Hepatic stellate cell (primary cell): ENCODE measurements around the gene NFIB.

Source experiments
- DNase-seq: peaks from one replicate; pipeline ENCODE4 v3.0.0; 2011; ENCODE audit warnings: low spot score

The NFIB gene

DNA sequence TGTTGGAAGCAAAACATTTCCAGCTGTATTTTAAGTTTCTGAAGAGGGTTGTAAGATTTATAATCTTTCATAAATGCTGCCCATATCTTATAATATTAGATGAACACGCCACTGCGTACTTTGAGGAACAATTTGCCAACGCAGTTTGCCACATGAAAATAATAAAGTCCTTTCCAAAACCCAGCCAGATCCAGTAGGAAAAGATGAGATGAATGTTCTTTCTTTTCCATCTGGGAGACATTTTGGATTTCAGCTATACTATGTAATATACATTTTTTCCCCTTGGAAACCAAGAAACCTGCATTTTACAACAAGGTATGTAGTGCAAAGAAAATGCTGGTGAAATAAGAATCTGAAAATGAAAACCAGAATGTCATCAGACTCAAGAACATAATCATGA lies 125.4 kb downstream of the NFIB start:
- DNase-seq: no peak

- no peak for DNase-seq
Observed at GRCh38 chr9:14188011-14188410, 125.9 kb downstream of the NFIB start.

- DNase-seq: no peak
Observed at GRCh38 chr9:14186096-14186495, 127.8 kb downstream of the NFIB start.

GRCh38 chr9:14185016-14185415 lies 128.9 kb downstream of the NFIB start:
- no peak for DNase-seq

- no peak for DNase-seq
Observed at GRCh38 chr9:14183001-14183400, 130.9 kb downstream of the NFIB start.

GRCh38 chr9:14180960-14181537 lies 132.9 kb downstream of the NFIB start:
- no peak for DNase-seq

GRCh38 chr9:14180093-14180959 lies 133.6 kb downstream of the NFIB start:
- DNase-seq: no peak

DNA sequence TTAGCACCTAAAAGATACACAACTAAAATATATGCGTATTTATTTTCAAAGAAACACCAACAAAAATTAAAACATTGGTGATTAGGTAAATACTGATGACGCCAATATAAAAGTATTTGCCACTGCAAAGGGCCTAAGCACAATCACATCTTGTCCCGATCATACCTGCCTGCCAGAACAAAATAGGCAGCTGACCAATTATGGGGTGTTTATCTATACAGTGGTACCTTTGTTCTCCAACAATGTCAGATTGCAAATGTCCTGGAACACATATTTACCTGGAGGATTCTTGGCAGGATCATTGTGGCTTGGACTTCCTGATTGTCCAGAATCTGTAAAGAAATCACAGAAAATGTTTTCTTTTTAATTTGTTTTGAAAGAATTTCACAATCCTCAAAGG lies 134.5 kb downstream of the NFIB start:
- DNase-seq: no peak

DNA sequence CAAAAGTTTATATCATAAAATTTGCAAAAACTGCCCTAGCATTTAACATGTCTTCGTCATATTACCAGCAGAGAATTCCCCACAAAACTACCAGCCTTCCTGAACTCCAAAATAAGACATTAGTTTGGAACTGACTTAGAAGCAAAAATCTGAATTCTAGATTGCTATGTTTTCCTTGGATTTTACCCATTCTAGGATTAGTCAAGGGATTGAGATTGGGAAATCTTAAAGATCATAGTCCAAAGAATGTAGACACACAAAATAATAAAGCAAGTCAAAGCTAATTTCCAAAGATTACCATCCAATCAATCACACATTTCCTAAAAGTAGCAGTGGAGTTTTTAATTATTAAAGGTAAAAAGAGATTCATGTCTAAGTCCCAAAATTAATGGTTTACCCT lies 138.2 kb downstream of the NFIB start:
- no peak for DNase-seq

DNA sequence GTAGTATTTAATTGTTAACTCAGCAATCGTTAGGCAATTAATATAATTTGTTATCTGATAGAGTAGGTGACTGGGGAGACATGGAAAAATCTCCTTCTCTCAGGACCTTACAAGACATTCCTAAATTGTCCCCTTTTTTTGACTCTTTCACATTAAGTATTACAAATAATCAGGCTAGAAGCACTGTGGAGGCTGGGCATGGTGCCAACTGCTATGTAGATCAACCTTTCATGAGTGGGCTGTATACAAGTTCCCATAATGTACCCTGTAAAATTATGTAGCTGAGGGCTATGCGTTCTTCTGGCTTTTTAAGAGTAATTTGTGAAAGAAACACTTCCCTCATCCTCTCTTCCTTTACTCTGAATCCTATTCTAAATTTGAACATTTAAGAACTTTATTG lies 140.2 kb downstream of the NFIB start:
- no peak for DNase-seq

DNA sequence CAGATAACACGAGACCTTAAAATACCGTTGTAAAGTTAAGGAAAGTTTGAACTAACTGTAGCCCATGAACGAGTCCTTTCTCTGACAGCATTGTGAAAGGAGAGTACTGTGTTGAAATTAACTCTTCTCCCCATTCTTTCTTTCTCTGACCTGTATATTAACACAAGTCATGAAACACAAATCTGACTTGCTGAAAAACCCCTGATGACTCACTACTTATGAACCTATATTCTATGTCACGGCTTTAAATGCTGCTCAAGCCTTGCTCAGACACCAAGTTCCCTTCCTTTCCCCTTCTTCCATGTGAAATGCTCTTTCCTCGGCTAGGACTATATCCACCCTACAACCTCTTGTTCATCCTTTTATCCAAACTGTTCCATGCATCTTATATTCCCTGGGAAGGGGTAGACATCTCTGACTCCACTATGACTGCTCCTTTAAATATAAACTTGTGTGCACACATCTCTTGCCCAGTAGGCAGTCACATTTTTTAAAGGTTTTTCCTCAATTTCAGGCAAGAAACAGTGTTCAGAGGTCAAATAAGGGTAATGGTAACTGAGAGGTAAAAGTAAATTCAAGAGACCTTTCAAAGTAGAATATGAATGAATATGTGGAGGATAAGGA lies 142.9 kb downstream of the NFIB start:
- no peak for DNase-seq

- DNase-seq: no peak
Observed at GRCh38 chr9:14170392-14170931, 143.5 kb downstream of the NFIB start.

GRCh38 chr9:14168381-14168780 lies 145.6 kb downstream of the NFIB start:
- no peak for DNase-seq

GRCh38 chr9:14165376-14166035 lies 148.4 kb downstream of the NFIB start:
- no peak for DNase-seq

DNA sequence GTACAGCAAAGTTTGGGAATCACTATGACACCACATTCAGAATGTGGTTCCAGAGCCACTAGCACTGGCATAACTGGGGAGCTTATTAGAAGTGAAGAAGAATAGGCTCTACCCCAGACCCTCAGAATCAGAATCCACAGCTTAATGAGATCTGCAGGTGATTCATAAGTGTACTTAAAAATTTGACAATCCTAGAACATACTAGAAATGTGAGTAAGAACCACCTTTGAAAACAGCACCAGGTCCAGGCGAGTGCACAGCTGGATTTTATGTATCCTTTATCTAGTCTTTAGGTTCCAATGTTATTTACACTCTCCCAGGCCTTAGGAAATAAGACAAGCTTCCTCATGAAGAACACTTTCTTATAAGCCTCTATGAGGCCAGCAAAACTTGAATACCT lies 149.0 kb downstream of the NFIB start:
- DNase-seq: no peak

GRCh38 chr9:14159440-14160216 lies 154.3 kb downstream of the NFIB start:
- DNase-seq: no peak

DNA sequence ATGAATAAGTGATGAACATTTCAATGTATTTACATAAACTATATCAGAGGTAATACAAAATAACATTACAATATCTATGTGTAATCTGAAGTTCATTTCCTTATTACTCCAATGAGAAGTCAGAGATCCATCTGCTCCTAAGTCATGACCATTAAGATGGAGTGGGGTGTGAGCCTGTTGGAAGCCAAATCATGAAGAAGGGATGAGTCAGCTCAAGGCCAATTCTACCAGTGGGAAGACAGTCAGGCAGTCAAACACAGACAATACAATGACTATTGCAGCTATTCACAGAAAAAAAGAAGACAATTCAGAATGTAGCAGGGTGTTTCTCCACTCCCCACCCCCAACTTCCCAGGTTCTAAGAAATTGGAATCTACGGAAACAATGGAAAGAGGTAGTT lies 155.0 kb downstream of the NFIB start:
- DNase-seq: no peak

- DNase-seq: no peak
Observed at GRCh38 chr9:14158136-14158813, 155.7 kb downstream of the NFIB start.

GRCh38 chr9:14157191-14157590 lies 156.8 kb downstream of the NFIB start:
- DNase-seq: no peak

GRCh38 chr9:14156046-14156445 lies 157.9 kb downstream of the NFIB start:
- DNase-seq: no peak

- no peak for DNase-seq
Observed at GRCh38 chr9:14155237-14155636, 158.7 kb downstream of the NFIB start.
